IMR-90 (cell line): ENCODE results near the gene ANKRD55.

Experiments
- BHLHE40 ChIP-seq: fragments of 150-350 bp; IDR thresholded peaks from 2 replicates; pipeline ENCODE4 v1.6.1; 2016; ENCODE audit warnings: mild to moderate bottlenecking, low read depth, low read length
- CEBPB ChIP-seq: IDR thresholded peaks from 2 replicates; pipeline ENCODE4 v1.6.1; 2012; ENCODE audit warnings: low read depth, low read length, improper control_type of control experiment
- CHD1 ChIP-seq: IDR thresholded peaks from 2 replicates; pipeline ENCODE4 v1.6.1; 2012; ENCODE audit warnings: low read depth, low read length, improper control_type of control experiment
- MAFK ChIP-seq: IDR thresholded peaks from 2 replicates; pipeline ENCODE4 v1.6.1; 2012; ENCODE audit warnings: low read depth, low read length, improper control_type of control experiment
- MAZ ChIP-seq: IDR thresholded peaks from 2 replicates; pipeline ENCODE4 v1.6.1; 2012; ENCODE audit warnings: low read depth, mild to moderate bottlenecking, low read length, improper control_type of control experiment, moderate library complexity, borderline replicate concordance
- POLR2A ChIP-seq: IDR thresholded peaks from 2 replicates; pipeline ENCODE4 v1.6.1; 2012; ENCODE audit warnings: mild to moderate bottlenecking, low read depth, low read length
- RAD21 ChIP-seq: IDR thresholded peaks from 2 replicates; pipeline ENCODE4 v1.6.1; 2012; ENCODE audit warnings: low read length, improper control_type of control experiment
- RCOR1 ChIP-seq: IDR thresholded peaks from 2 replicates; pipeline ENCODE4 v1.6.1; 2012; ENCODE audit warnings: mild to moderate bottlenecking, low read length, improper control_type of control experiment; ENCODE audit not compliant: insufficient replicate concordance
- SMC3 ChIP-seq: fragments of 150-350 bp; IDR thresholded peaks from 2 replicates; pipeline ENCODE4 v1.6.1; 2016; ENCODE audit warnings: low read depth, mild to moderate bottlenecking, antibody characterized with exemption, low read length, moderate library complexity
- TF ChIP-seq, protein P1 (sequence below): fragments of 150-350 bp; IDR thresholded peaks from 2 replicates; pipeline ENCODE4 v1.6.1; 2017; ENCODE audit warnings: mild to moderate bottlenecking, antibody characterized with exemption, low read length, low read depth
- TF ChIP-seq, protein P2 (sequence below): conservative IDR thresholded peaks from 2 replicates; pipeline ENCODE4 v1.5.1; 2012; ENCODE audit warnings: mild to moderate bottlenecking, low read depth, low read length, improper control_type of control experiment
- TF ChIP-seq, protein P3 (sequence below): fragments of 150-350 bp; IDR thresholded peaks from 2 replicates; pipeline ENCODE4 v1.6.1; 2016; ENCODE audit warnings: low read depth, mild to moderate bottlenecking, low read length, moderate library complexity, borderline replicate concordance

DNA sequence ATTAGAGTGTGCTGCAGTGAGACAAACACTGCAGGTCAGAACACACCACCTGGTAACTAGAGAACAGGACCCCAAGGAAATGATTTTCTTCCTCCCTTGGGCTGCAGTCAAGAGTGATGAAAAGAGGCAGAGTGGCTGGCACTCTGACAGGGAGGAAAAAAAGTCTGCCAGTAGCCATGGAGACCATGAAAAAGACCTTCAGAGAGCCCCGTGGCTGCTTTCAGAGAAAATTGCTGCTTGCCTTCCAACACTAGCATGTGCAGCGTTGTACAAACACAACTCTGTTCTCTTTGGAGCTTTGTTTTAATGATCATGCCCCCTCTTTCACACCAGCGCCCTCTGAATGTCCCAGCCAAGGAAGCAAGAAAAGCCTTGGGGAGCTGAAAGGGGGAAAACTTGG lies 68.8 kb downstream of the ANKRD55 start:
- TF ChIP-seq CHD1 (no peak), BHLHE40 (no peak), CEBPB (no peak), POLR2A (no peak), RCOR1 (no peak), SMC3 (no peak), RAD21 (no peak), MAZ (no peak), MAFK (no peak)
- TF ChIP-seq, protein P1, sequence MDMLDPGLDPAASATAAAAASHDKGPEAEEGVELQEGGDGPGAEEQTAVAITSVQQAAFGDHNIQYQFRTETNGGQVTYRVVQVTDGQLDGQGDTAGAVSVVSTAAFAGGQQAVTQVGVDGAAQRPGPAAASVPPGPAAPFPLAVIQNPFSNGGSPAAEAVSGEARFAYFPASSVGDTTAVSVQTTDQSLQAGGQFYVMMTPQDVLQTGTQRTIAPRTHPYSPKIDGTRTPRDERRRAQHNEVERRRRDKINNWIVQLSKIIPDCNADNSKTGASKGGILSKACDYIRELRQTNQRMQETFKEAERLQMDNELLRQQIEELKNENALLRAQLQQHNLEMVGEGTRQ = no peak
- TF ChIP-seq, protein P2, sequence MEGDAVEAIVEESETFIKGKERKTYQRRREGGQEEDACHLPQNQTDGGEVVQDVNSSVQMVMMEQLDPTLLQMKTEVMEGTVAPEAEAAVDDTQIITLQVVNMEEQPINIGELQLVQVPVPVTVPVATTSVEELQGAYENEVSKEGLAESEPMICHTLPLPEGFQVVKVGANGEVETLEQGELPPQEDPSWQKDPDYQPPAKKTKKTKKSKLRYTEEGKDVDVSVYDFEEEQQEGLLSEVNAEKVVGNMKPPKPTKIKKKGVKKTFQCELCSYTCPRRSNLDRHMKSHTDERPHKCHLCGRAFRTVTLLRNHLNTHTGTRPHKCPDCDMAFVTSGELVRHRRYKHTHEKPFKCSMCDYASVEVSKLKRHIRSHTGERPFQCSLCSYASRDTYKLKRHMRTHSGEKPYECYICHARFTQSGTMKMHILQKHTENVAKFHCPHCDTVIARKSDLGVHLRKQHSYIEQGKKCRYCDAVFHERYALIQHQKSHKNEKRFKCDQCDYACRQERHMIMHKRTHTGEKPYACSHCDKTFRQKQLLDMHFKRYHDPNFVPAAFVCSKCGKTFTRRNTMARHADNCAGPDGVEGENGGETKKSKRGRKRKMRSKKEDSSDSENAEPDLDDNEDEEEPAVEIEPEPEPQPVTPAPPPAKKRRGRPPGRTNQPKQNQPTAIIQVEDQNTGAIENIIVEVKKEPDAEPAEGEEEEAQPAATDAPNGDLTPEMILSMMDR = no peak
- TF ChIP-seq, protein P3, sequence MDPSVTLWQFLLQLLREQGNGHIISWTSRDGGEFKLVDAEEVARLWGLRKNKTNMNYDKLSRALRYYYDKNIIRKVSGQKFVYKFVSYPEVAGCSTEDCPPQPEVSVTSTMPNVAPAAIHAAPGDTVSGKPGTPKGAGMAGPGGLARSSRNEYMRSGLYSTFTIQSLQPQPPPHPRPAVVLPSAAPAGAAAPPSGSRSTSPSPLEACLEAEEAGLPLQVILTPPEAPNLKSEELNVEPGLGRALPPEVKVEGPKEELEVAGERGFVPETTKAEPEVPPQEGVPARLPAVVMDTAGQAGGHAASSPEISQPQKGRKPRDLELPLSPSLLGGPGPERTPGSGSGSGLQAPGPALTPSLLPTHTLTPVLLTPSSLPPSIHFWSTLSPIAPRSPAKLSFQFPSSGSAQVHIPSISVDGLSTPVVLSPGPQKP = no peak
